ENCODE data around the gene PIP5K1C. TPM values are rescaled to one million over a fixed set of nuclear protein-coding genes. Genes with fewer than 3 reads are reported as not detected.

The PIP5K1C gene
- total RNA-seq, 1 donor from 2014 or later: 65.8 TPM

DNA sequence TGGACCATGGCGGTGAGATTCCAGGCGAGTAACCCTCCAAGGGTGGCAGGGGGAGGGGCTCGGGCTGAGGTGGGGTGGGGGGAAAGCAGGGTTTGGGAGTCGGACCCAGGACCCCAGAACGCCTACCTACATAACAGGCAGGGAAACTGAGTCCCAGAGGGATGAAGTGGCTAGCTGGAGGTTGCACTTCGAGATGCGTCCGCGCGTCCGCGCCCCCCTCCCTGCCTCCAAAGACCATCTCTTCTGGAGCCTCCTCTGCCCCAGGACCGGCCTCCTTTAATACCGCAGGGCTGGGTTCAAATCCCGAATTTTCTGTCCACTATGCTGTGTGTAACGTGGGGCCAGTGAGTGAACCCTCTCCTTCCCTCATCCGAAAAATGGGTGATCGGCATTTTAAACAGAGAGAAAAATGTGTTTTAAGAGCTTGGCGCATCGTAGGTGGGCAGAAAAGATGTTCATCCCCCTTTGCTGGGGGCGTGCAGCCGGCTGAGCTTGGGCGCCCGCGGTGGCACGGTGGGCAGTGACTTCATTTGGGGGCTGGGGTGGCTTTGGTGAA lies 21.7 kb upstream of the PIP5K1C start:
- H3K27ac Mint-ChIP-seq (ENCODE audit: unreplicated experiment): no peak overlapping the region
- TF ChIP-seq, protein P1, sequence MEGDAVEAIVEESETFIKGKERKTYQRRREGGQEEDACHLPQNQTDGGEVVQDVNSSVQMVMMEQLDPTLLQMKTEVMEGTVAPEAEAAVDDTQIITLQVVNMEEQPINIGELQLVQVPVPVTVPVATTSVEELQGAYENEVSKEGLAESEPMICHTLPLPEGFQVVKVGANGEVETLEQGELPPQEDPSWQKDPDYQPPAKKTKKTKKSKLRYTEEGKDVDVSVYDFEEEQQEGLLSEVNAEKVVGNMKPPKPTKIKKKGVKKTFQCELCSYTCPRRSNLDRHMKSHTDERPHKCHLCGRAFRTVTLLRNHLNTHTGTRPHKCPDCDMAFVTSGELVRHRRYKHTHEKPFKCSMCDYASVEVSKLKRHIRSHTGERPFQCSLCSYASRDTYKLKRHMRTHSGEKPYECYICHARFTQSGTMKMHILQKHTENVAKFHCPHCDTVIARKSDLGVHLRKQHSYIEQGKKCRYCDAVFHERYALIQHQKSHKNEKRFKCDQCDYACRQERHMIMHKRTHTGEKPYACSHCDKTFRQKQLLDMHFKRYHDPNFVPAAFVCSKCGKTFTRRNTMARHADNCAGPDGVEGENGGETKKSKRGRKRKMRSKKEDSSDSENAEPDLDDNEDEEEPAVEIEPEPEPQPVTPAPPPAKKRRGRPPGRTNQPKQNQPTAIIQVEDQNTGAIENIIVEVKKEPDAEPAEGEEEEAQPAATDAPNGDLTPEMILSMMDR (IDR thresholded peaks at IDR 0.05; ENCODE audit: unreplicated experiment): no peak
- H3K36me3 Mint-ChIP-seq (ENCODE audit: low read depth, unreplicated experiment): no peaks in the 10 kb centered on the region
- no peak for DNase-seq (ENCODE audit: low spot score)
- H3K9me3 Mint-ChIP-seq (ENCODE audit: unreplicated experiment): no peaks in the 10 kb centered on the region
- peak overlapping the region; percentile 73 for H3K4me3 Mint-ChIP-seq (ENCODE audit: unreplicated experiment)
- peaks cover 2% of the 10 kb centered on the region for H3K4me1 Mint-ChIP-seq (ENCODE audit: unreplicated experiment)
- H3K27me3 Mint-ChIP-seq (ENCODE audit: unreplicated experiment): no peaks in the 10 kb centered on the region

DNA sequence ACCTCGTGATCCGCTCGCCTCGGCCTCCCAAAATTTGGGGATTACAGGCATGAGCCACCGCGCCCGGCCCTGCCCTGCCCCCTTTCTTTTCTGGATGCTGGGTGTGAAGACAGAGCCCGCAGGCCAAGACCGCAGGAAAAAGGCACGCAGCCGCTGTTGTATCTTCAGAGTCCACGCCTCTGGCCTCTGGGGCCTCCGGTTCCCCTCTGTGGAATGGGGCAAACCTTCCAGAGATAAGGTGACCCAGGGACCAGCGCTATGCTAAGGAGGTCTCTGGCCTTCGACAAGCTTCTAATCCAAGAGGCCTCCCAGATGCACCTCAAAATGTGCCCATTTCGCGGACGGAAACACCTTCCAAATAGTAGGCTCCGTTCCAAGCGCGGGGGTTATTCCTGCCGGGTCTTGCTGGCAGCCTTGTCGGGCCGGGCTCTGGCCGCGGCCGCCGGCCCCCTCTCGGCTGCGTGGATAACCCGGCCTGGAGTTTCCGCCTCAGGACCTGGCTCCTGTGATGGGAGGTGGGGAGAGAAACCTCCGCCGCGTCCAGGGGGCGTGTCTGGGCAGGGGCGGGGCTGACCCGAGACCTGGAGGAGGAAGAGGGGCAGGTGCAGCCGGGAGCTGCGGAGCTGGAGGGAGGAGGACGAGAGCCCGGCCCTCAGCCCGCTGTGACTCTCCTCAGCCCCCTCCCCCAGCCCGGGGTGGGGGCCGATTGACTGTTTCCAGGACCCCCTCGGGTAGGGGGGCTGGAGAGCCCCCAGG lies 21.0 kb upstream of the PIP5K1C start:
- Mint-ChIP-seq H3K4me3 (ENCODE audit: unreplicated experiment) (no peak overlapping the region), H3K36me3 (ENCODE audit: low read depth, unreplicated experiment) (no peaks in the 10 kb centered on the region), H3K9me3 (ENCODE audit: unreplicated experiment) (no peaks in the 10 kb centered on the region), H3K27ac (ENCODE audit: unreplicated experiment) (no peak overlapping the region), H3K27me3 (ENCODE audit: unreplicated experiment) (peaks cover 3% of the 10 kb centered on the region), H3K4me1 (ENCODE audit: unreplicated experiment) (peaks cover 2% of the 10 kb centered on the region)
- TF ChIP-seq, protein P1 (IDR thresholded peaks at IDR 0.05; ENCODE audit: unreplicated experiment): no peak
- peak; percentile 97 for DNase-seq (ENCODE audit: low spot score)

DNA sequence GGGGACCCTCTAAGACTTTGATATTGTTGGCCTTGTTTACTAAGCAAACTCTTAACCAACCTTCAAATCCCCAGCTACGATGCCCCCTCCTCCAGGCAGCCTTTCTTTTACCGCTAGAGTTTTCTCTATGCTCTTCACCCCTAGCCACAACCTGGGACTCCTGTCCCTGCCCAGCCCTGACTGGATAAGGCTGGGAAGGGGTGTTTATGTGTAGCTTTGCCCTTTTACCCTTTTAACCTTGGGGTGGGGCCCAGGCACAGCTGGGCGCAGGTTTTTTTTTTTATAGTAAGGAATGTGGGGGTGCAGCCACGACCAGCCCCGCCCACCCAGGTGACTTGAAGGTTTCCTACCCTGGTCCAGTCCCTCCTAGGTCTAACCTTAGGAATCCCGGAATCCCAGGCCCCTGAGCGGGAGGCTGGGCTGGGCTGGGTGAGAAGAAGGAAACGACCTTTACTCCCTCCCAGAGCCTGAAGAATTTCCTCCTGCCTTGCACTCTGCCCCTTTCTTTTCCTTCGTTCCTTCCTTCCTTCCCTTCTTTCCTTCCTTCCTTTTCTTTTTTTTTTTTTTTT lies 20.2 kb upstream of the PIP5K1C start:
- Mint-ChIP-seq H3K27ac (ENCODE audit: unreplicated experiment) (no peak overlapping the region), H3K27me3 (ENCODE audit: unreplicated experiment) (peaks cover 3% of the 10 kb centered on the region), H3K9me3 (ENCODE audit: unreplicated experiment) (no peaks in the 10 kb centered on the region), H3K36me3 (ENCODE audit: low read depth, unreplicated experiment) (no peaks in the 10 kb centered on the region), H3K4me3 (ENCODE audit: unreplicated experiment) (no peak overlapping the region), H3K4me1 (ENCODE audit: unreplicated experiment) (peaks cover 2% of the 10 kb centered on the region)
- TF ChIP-seq, protein P1 (IDR thresholded peaks at IDR 0.05; ENCODE audit: unreplicated experiment): no peak
- DNase-seq (ENCODE audit: low spot score): no peak

DNA sequence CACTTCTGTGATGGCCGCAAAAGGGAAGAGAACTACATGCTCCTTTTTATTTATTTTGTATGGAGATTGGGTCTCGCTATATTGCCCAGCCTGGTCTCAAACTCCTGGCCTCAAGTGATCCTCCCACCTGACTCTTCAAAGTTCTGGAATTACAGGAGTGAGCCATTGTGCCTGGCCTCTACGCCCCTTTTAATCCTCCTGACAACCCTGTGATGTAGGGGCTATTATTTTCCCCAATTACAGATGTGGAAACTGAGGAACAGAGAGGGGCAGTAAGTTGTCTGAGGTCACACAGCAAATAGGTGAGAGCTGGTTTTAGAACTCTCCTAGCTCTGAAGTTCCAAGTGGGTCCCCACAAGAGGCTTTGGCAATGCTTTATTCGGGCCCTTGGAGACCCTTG lies 19.6 kb upstream of the PIP5K1C start:
- peaks cover 3% of the 10 kb centered on the region for H3K27me3 Mint-ChIP-seq (ENCODE audit: unreplicated experiment)
- DNase-seq (ENCODE audit: low spot score): no peak

More for the DNA sequence above, 19.6 kb upstream of the PIP5K1C start:
- no peaks in the 10 kb centered on the region for H3K9me3 Mint-ChIP-seq (ENCODE audit: unreplicated experiment)
- H3K36me3 Mint-ChIP-seq (ENCODE audit: low read depth, unreplicated experiment): no peaks in the 10 kb centered on the region
- no peak overlapping the region for H3K4me3 Mint-ChIP-seq (ENCODE audit: unreplicated experiment)
- peaks cover 2% of the 10 kb centered on the region for H3K4me1 Mint-ChIP-seq (ENCODE audit: unreplicated experiment)
- no peak overlapping the region for H3K27ac Mint-ChIP-seq (ENCODE audit: unreplicated experiment)
- TF ChIP-seq, protein P1 (IDR thresholded peaks at IDR 0.05; ENCODE audit: unreplicated experiment): no peak
